MCF 10A (cell line): Measurements from ENCODE around the gene OR6C3. TPM values are rescaled to one million over a fixed set of nuclear protein-coding genes. Genes with fewer than 3 reads are reported as not detected.

Experiments used
- Bru-seq: library from RNA; stranded (reverse); fragments of 400-500 nt; gene quantifications from one replicate; lab custom pipeline; 2021; lab: Mats Ljungman, UMichigan
- BruChase-seq, 2 experiments: library from RNA; stranded (reverse); fragments of 400-500 nt; gene quantifications; one replicate each; lab custom pipeline; 2021; lab: Mats Ljungman, UMichigan
- BruUV-seq: library from RNA; stranded (reverse); fragments of 400-500 nt; replicated peaks from 2 replicates; lab custom pipeline; 2021; lab: Mats Ljungman, UMichigan
- CTCF ChIA-PET: fragments of 300-600 bp; sonication (Branson Sonifier 250); formaldehyde crosslinking; extraction: SDS; loops from one replicate; lab custom pipeline; 2021; ENCODE audit warnings: antibody characterized with exemption, inconsistent platforms; lab: Yijun Ruan, JAX
- POLR2A ChIA-PET: fragments of 300-600, 350-650 bp; sonication (Branson Sonifier 250); formaldehyde crosslinking; extraction: SDS; loops from one replicate; lab custom pipeline; 2020; ENCODE audit warnings: antibody characterized with exemption, inconsistent platforms; lab: Yijun Ruan, JAX
- DNase-seq: peaks from one replicate; pipeline ENCODE4 v3.0.0-alpha.2; 2018; ENCODE audit not compliant: unreplicated experiment
- H3K27ac Mint-ChIP-seq: one replicate; pipeline ENCODE4 v1.8.0; 2022; ENCODE audit warnings: mild to moderate bottlenecking, low read depth, mixed read lengths; ENCODE audit not compliant: unreplicated experiment
- H3K27me3 Mint-ChIP-seq: one replicate; pipeline ENCODE4 v1.8.0; 2022; ENCODE audit warnings: mixed read lengths; ENCODE audit not compliant: insufficient read depth, unreplicated experiment
- H3K36me3 Mint-ChIP-seq: one replicate; pipeline ENCODE4 v1.8.0; 2022; ENCODE audit warnings: mild to moderate bottlenecking, moderate library complexity, mixed read lengths; ENCODE audit not compliant: insufficient read depth, unreplicated experiment
- H3K4me1 Mint-ChIP-seq: one replicate; pipeline ENCODE4 v1.8.0; 2022; ENCODE audit warnings: mixed read lengths; ENCODE audit not compliant: insufficient read depth, unreplicated experiment
- H3K4me3 Mint-ChIP-seq: one replicate; pipeline ENCODE4 v1.8.0; 2022; ENCODE audit warnings: mild to moderate bottlenecking, moderate library complexity, mixed read lengths; ENCODE audit not compliant: unreplicated experiment
- H3K9me3 Mint-ChIP-seq: one replicate; pipeline ENCODE4 v1.8.0; 2022; ENCODE audit warnings: mixed read lengths; ENCODE audit not compliant: unreplicated experiment
- CTCF ChIP-seq: fragments of 200-600 bp; IDR thresholded peaks from one replicate; pipeline ENCODE4 v1.8.0; 2022; ENCODE audit warnings: antibody characterized with exemption, mild to moderate bottlenecking; ENCODE audit not compliant: unreplicated experiment
- intact Hi-C: fragments of 100-400 bp; cut with micrococcal nuclease; formaldehyde crosslinking; loops from 2 replicates; pipeline ENCODE4 v1.14.1; 2022
- long read RNA-seq: library from polyadenylated mRNA; stranded (forward); transcript quantifications from one replicate; pipeline ENCODE4 v2.0.0, GENCODE V29; 2022
- total RNA-seq: library from RNA; stranded (reverse); gene quantifications from 2 replicates; pipeline ENCODE4 v1.2.3, GENCODE V29; 2022

Gene OR6C3
- not detected in 2 replicates for total RNA-seq
- Bru-seq, nascent RNA, result not detected
- BruChase-seq, experiment 1, labeled RNA remaining after a 6-hour chase, result not detected
- BruChase-seq, experiment 2, labeled RNA remaining after a 2-hour chase, result not detected
- long read RNA-seq, result 0 reads

DNA sequence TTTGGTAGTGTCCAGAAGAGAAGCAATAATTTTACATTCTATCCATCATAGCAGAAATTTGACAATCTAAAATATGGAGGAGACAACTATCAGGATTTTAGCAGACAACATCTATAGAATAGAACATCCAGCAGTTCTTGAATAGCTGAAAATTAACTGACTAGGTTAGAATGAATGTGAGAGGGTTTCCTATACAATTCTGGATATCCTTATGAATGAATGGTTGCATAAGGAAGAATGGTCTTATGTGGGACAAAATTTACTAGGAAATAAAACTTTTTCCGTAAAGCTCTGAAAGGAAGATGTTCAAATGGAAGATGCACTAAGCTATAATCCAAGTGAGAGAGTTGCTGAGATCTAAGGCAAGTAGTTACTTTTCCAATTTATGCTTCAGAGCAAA lies at the start of gene OR6C3:
TSS of gene OR6C3 (plus strand) at position 301 of the 400 bp plus-strand sequence. CDS start 955 bp downstream, outside the sequence.
- Mint-ChIP-seq H3K4me1 (no peaks in the 10 kb centered on the region), H3K4me3 (no peak within 1 kb of the TSS), H3K36me3 (no peaks in the 10 kb centered on the region), H3K27ac (no peak within 1 kb of the TSS), H3K27me3 (peaks cover 54% of the 10 kb centered on the region), H3K9me3 (no peaks in the 10 kb centered on the region)
- CTCF ChIA-PET, result no interaction called here
- intact Hi-C loops, result no loop called here
- no peak for TF ChIP-seq CTCF
- no TSS peak for BruUV-seq
- no peak for DNase-seq
- POLR2A ChIA-PET, result no interaction called here

GRCh38 chr12:55280991-55281390 lies 49.6 kb upstream of the OR6C3 start:
- BruUV-seq, result no TSS peak
- no peak for TF ChIP-seq CTCF

DNA sequence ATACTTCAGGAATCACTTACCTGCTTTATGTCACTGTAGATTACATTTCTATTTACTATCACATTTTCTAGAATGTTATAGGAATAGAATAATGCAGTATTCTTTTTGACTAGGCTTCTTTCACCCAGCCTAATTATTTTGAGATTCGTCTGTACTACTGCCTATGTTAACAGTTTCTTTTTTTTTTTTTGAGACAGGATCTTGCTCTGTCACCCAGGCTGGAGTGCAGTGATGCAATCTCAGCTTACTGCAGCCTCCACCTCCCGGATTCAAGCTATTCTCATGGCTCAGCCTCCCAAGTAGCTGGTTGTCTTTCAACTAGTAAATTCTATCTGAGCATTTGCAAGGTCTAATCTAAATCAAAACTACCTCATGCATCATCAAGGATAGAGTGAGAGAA lies 40.5 kb upstream of the OR6C3 start:
- BruUV-seq, result no TSS peak
- peaks cover 80% of the 10 kb centered on the region for H3K27me3 Mint-ChIP-seq
- H3K4me1 Mint-ChIP-seq, result no peaks in the 10 kb centered on the region
- ChIA-PET POLR2A (no interaction called here), CTCF (no interaction called here)
- H3K36me3 Mint-ChIP-seq, result no peaks in the 10 kb centered on the region
- H3K4me3 Mint-ChIP-seq, result no peak overlapping the region
- no peaks in the 10 kb centered on the region for H3K9me3 Mint-ChIP-seq
- no peak for DNase-seq
- intact Hi-C loops, result no loop called here
- TF ChIP-seq CTCF, result no peak
- no peak overlapping the region for H3K27ac Mint-ChIP-seq

More at GRCh38 chr12:55280991-55281390, 49.6 kb upstream of the OR6C3 start:
- no peak overlapping the region for H3K27ac Mint-ChIP-seq
- peaks cover 61% of the 10 kb centered on the region for H3K27me3 Mint-ChIP-seq
- intact Hi-C loops, result no loop called here
- H3K4me3 Mint-ChIP-seq, result no peak overlapping the region
- ChIA-PET CTCF (no interaction called here), POLR2A (no interaction called here)
- H3K9me3 Mint-ChIP-seq, result no peaks in the 10 kb centered on the region
- no peaks in the 10 kb centered on the region for H3K36me3 Mint-ChIP-seq
- DNase-seq, result no peak
- H3K4me1 Mint-ChIP-seq, result no peaks in the 10 kb centered on the region

DNA sequence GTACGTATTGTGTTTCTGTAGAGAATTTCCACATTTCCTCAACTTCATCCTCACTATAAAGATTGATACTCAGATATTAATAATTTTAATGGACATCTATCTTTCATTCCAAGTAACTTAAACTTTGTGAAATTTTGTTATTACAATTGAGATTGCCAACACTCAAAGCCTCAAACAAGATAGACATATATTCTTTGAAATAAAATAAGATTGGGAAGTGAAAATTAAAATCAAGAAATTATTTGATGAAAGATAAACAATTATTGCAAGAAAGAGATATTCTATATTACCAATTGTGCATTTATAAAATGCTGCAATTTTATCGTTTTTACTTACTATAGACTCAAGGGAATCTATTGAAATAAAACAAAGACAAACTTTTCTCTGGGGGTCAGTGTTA lies 34.1 kb upstream of the OR6C3 start, which contains the start of gene OR6C6:
TSS of gene OR6C6 (minus strand) at position 101 of the 400 bp plus-strand sequence. CDS start 1,337 bp downstream, outside the sequence.
- intact Hi-C loops, result no loop called here
- BruUV-seq, result no TSS peak
- no peaks in the 10 kb centered on the region for H3K9me3 Mint-ChIP-seq
- no peak within 1 kb of the TSS for H3K4me3 Mint-ChIP-seq
- ChIA-PET CTCF (no interaction called here), POLR2A (no interaction called here)
- TF ChIP-seq CTCF, result no peak
- no peak for DNase-seq
- no peaks in the 10 kb centered on the region for H3K4me1 Mint-ChIP-seq
- peaks cover 79% of the 10 kb centered on the region for H3K27me3 Mint-ChIP-seq
- H3K27ac Mint-ChIP-seq, result no peak within 1 kb of the TSS
- no peaks in the 10 kb centered on the region for H3K36me3 Mint-ChIP-seq
